Measurements from ENCODE around the gene EIF3K. TPM values are rescaled to one million over a fixed set of nuclear protein-coding genes. Genes with fewer than 3 reads are reported as not detected.

EIF3K gene
- total and polyA plus RNA-seq, 10 of the 15 experiments (the other 5 are each of a cell fraction or from before 2014, with no cell fraction given): 330 to 927 (median 436) TPM

GRCh38 chr19:38656171-38656981, 37.4 kb downstream of the EIF3K start (continued):
- TF ChIP-seq GABPA (IDR thresholded peaks at IDR 0.05; ENCODE audit: low read depth) (no peak), NFYA (IDR thresholded peaks at IDR 0.05; ENCODE audit: borderline replicate concordance, low read depth, low read length) (no peak), SMAD1 (IDR thresholded peaks at IDR 0.05; ENCODE audit: low read depth, partially characterized antibody) (no peak), CTCF (IDR thresholded peaks at IDR 0.05 in 2 of 3, conservative IDR thresholded peaks at IDR 0.05 in 1 of 3; ENCODE audit: control insufficient read depth in 2 of 3, extremely low read depth in 1 of 3, insufficient read depth in 1 of 3, low read depth in 3 of 3, low read length in 3 of 3) (no peak), MYC (IDR thresholded peaks at IDR 0.05; ENCODE audit: insufficient read depth, insufficient read length, insufficient replicate concordance, low read length, severe bottlenecking) (no peak), FOXM1 (IDR thresholded peaks at IDR 0.05; ENCODE audit: low read depth, low read length) (no peak), ZNF217 (IDR thresholded peaks at IDR 0.05) (no peak), ZBED1 (IDR thresholded peaks at IDR 0.05; ENCODE audit: borderline replicate concordance) (no peak), ZSCAN29 (IDR thresholded peaks at IDR 0.05) (no peak), FOS (IDR thresholded peaks at IDR 0.05; ENCODE audit: borderline replicate concordance, extremely low read depth, insufficient read length) (no peak), STAT3 (IDR thresholded peaks at IDR 0.05; ENCODE audit: low read depth, low read length) (no peak), EP300 (IDR thresholded peaks at IDR 0.05; ENCODE audit: borderline replicate concordance in 1 of 2, control insufficient read depth in 1 of 2, low read depth in 2 of 2, low read length in 2 of 2) (no peak), BCL11A (IDR thresholded peaks at IDR 0.05; ENCODE audit: low read depth, low read length) (no peak), SKIL (IDR thresholded peaks at IDR 0.05; ENCODE audit: low read depth, poor library complexity, severe bottlenecking) (peak; percentile 25), CHD2 (IDR thresholded peaks at IDR 0.05; ENCODE audit: borderline replicate concordance, low read depth, low read length) (no peak), KDM1A (IDR thresholded peaks at IDR 0.05; ENCODE audit: borderline replicate concordance) (no peak)

Measured in GM12878 (cell line).